Ectodermal cell (in vitro differentiated cells): ENCODE data around the gene PPHLN1.
"Not testable (repeated sequence)": the region's sequence is repeated elsewhere in the genome, so short reads cannot be mapped to it uniquely, and the experiment has no call there.

Experiments
- H3K27ac ChIP-seq: 2 replicates; pipeline ENCODE4 v1.7.0; 2013; ENCODE audit warnings: mild to moderate bottlenecking, low read depth, low read length; ENCODE audit not compliant: insufficient read depth, poor library complexity, severe bottlenecking
- H3K27me3 ChIP-seq: 2 replicates; pipeline ENCODE4 v1.7.0; 2013; ENCODE audit warnings: mild to moderate bottlenecking, low read length; ENCODE audit not compliant: insufficient read depth, control insufficient read depth, poor library complexity, severe bottlenecking
- H3K36me3 ChIP-seq: one replicate; pipeline ENCODE4 v1.7.0; 2013; ENCODE audit warnings: low read length; ENCODE audit not compliant: control insufficient read depth, insufficient read depth
- H3K4me1 ChIP-seq: one replicate; pipeline ENCODE4 v1.7.0; 2013; ENCODE audit warnings: low read length; ENCODE audit not compliant: control insufficient read depth, insufficient read depth
- H3K4me3 ChIP-seq: 2 replicates; pipeline ENCODE4 v1.7.0; 2013; ENCODE audit warnings: low read depth, low read length, control low read depth; ENCODE audit not compliant: insufficient read depth
- H3K9me3 ChIP-seq: 2 replicates; pipeline ENCODE4 v1.7.0; 2013; ENCODE audit warnings: mild to moderate bottlenecking, low read length, moderate library complexity; ENCODE audit not compliant: control insufficient read depth
- WGBS, 2 experiments: methylation state at CpG; one replicate each; pipeline ENCODE4 v1.1.7; 2013; ENCODE audit warnings: missing lambda C conversion rate in 2 of 2; 5-methylcytosine and 5-hydroxymethylcytosine counted together

Gene PPHLN1

GRCh38 chr12:42320796-42321195 lies 5.2 kb upstream of the PPHLN1 start:
- no peaks in the 10 kb centered on the region for H3K27me3 ChIP-seq
- no peak overlapping the region for H3K4me3 ChIP-seq
- H3K27ac ChIP-seq, result no peak overlapping the region
- H3K9me3 ChIP-seq, result no peaks in the 10 kb centered on the region
- peaks cover 14% of the 10 kb centered on the region for H3K36me3 ChIP-seq
- no peaks in the 10 kb centered on the region for H3K4me1 ChIP-seq

- H3K27me3 ChIP-seq, result no peaks in the 10 kb centered on the region
- H3K9me3 ChIP-seq, result no peaks in the 10 kb centered on the region
- peaks cover 9% of the 10 kb centered on the region for H3K4me1 ChIP-seq
- no peak overlapping the region for H3K27ac ChIP-seq
- H3K36me3 ChIP-seq, result peaks cover 9% of the 10 kb centered on the region
- no peak overlapping the region for H3K4me3 ChIP-seq
Observed at GRCh38 chr12:42322567-42322966, 3.4 kb upstream of the PPHLN1 start.

GRCh38 chr12:42323856-42324255 lies 2.1 kb upstream of the PPHLN1 start:
- H3K27me3 ChIP-seq, result no peaks in the 10 kb centered on the region
- peaks cover 9% of the 10 kb centered on the region for H3K36me3 ChIP-seq
- no peaks in the 10 kb centered on the region for H3K9me3 ChIP-seq
- peaks cover 11% of the 10 kb centered on the region for H3K4me1 ChIP-seq
- WGBS, 2 experiments, result 88 to 89% methylated on average over 6 of the region's 6 CpGs
- H3K4me3 ChIP-seq, result no peak overlapping the region
- no peak overlapping the region for H3K27ac ChIP-seq

- H3K27ac ChIP-seq, result peak overlapping the region; percentile 45
- 13 to 21% methylated on average over 2 to 3 of the region's 7 CpGs for WGBS, 2 experiments
- no peaks in the 10 kb centered on the region for H3K9me3 ChIP-seq
- H3K36me3 ChIP-seq, result peaks cover 9% of the 10 kb centered on the region
- peaks cover 11% of the 10 kb centered on the region for H3K4me1 ChIP-seq
- peak overlapping the region; percentile 91 for H3K4me3 ChIP-seq
- no peaks in the 10 kb centered on the region for H3K27me3 ChIP-seq
Observed at GRCh38 chr12:42325326-42325652, 678 bp upstream of the PPHLN1 start.

- Histone ChIP-seq H3K9me3 (no peaks in the 10 kb centered on the region), H3K27me3 (no peaks in the 10 kb centered on the region), H3K36me3 (peaks cover 3% of the 10 kb centered on the region), H3K4me3 (peak overlapping the region; percentile 91), H3K4me1 (peaks cover 11% of the 10 kb centered on the region), H3K27ac (peak overlapping the region; percentile 45)
- 30 to 33% methylated on average over 13 of the region's 13 CpGs for WGBS, 2 experiments
Observed at GRCh38 chr12:42326541-42327226, 717 bp downstream of the PPHLN1 start.

- Histone ChIP-seq H3K9me3 (no peaks in the 10 kb centered on the region), H3K36me3 (peaks cover 3% of the 10 kb centered on the region), H3K27me3 (no peaks in the 10 kb centered on the region), H3K27ac (no peak overlapping the region), H3K4me1 (peaks cover 11% of the 10 kb centered on the region), H3K4me3 (peak overlapping the region; percentile 91)
- WGBS, 2 experiments, result 84 to 87% methylated on average over 2 of the region's 2 CpGs
Observed at GRCh38 chr12:42327227-42327590, 1.2 kb downstream of the PPHLN1 start.

- H3K4me3 ChIP-seq, H3K27me3 ChIP-seq: not testable (repeated sequence)
- WGBS, 2 experiments, result 94 to 95% methylated on average over 11 of the region's 11 CpGs
Observed at GRCh38 chr12:42330097-42330496, 4.1 kb downstream of the PPHLN1 start.

GRCh38 chr12:42332301-42333285 lies 6.6 kb downstream of the PPHLN1 start:
- 80% methylated on average over 1 of the region's 4 CpGs; no CpG with 5 or more reads in 1 of the 2 experiments for WGBS, 2 experiments

More at GRCh38 chr12:42330097-42330496, 4.1 kb downstream of the PPHLN1 start:
- H3K4me1 ChIP-seq, result peaks cover 11% of the 10 kb centered on the region
- H3K9me3 ChIP-seq, H3K36me3 ChIP-seq, H3K27ac ChIP-seq: not testable (repeated sequence)

GRCh38 chr12:42336286-42336685 lies 10.3 kb downstream of the PPHLN1 start:
- H3K27me3 ChIP-seq, result no peaks in the 10 kb centered on the region
- no peaks in the 10 kb centered on the region for H3K9me3 ChIP-seq
- H3K4me3 ChIP-seq, result no peak overlapping the region
- no peaks in the 10 kb centered on the region for H3K4me1 ChIP-seq
- H3K36me3 ChIP-seq, result peaks cover 5% of the 10 kb centered on the region
- H3K27ac ChIP-seq, result no peak overlapping the region
- 95 to 100% methylated on average over 1 of the region's 1 CpG for WGBS, 2 experiments

More at GRCh38 chr12:42332301-42333285, 6.6 kb downstream of the PPHLN1 start:
- no peaks in the 10 kb centered on the region for H3K9me3 ChIP-seq
- H3K27me3 ChIP-seq, result no peaks in the 10 kb centered on the region
- H3K36me3 ChIP-seq, result peaks cover 5% of the 10 kb centered on the region
- no peak overlapping the region for H3K4me3 ChIP-seq
- H3K27ac ChIP-seq, result no peak overlapping the region
- peaks cover 1% of the 10 kb centered on the region for H3K4me1 ChIP-seq

GRCh38 chr12:42338280-42338679 lies 12.3 kb downstream of the PPHLN1 start:
- no peaks in the 10 kb centered on the region for H3K27me3 ChIP-seq
- H3K27ac ChIP-seq, result no peak overlapping the region
- H3K9me3 ChIP-seq, result no peaks in the 10 kb centered on the region
- no peaks in the 10 kb centered on the region for H3K4me1 ChIP-seq
- WGBS, 2 experiments, result 96 to 99% methylated on average over 2 of the region's 2 CpGs
- H3K4me3 ChIP-seq, result no peak overlapping the region
- peaks cover 5% of the 10 kb centered on the region for H3K36me3 ChIP-seq
